ENCODE data around the gene CEACAM18.
"Not testable (repeated sequence)": the region's sequence is repeated elsewhere in the genome, so short reads cannot be mapped to it uniquely, and the experiment has no call there.

CEACAM18 gene

GRCh38 chr19:51488491-51488890 is 10.2 kb downstream of the CEACAM18 start:
- in situ Hi-C loops (cut with HindIII; ENCODE audit: low sequenced_read_pairs) = no loop called here

- in situ Hi-C loops (cut with HindIII; ENCODE audit: low sequenced_read_pairs) = no loop called here
Measured at GRCh38 chr19:51489113-51489512, 10.8 kb downstream of the CEACAM18 start.

GRCh38 chr19:51490676-51491075 is 12.3 kb downstream of the CEACAM18 start:
- in situ Hi-C loops (cut with HindIII; ENCODE audit: low sequenced_read_pairs) = no loop called here

- in situ Hi-C loops (cut with HindIII; ENCODE audit: low sequenced_read_pairs) = no loop called here
Measured at GRCh38 chr19:51491586-51491985, 13.2 kb downstream of the CEACAM18 start.

DNA sequence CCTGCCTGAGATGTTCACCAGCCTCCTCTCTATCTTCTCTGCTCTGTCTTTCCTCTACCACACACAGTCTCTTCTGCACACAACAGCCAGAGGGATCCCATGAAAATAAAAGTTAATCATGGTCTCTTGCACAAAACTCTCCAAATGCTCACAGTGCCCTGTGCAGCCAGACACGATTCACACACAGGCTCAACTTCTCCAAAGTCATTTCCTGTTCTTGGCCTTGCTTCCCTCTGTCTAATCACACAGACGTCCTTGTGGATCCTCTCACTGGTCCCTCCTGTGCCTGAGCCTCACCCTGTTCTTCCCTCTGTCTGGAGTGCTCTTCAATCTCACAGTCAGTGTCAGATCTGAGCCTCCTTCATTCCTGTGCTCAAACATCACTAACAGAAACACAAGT is 15.4 kb downstream of the CEACAM18 start:
- in situ Hi-C loops (cut with HindIII; ENCODE audit: low sequenced_read_pairs) = no loop called here

DNA sequence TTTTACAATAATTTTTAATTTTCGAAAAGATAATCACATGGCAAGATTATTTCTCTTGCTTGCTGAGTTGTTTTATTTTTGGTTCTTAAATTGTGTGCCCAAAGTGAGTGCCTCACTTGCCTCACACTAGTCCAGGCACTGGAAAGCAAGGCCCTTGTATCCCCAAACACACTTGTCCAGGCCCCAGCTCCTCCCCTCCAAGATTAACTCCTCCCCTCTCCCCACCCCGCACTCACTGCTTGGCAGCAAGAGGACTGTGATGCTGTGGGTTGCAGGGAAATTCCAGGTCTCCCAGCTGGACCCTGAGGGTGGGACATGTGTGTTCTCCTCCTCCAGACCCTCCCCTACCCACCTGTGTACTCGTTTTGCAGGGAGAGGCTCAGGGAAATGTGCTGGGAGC is 19.3 kb downstream of the CEACAM18 start:
- in situ Hi-C loops (cut with HindIII; ENCODE audit: low sequenced_read_pairs) = no loop called here

DNA sequence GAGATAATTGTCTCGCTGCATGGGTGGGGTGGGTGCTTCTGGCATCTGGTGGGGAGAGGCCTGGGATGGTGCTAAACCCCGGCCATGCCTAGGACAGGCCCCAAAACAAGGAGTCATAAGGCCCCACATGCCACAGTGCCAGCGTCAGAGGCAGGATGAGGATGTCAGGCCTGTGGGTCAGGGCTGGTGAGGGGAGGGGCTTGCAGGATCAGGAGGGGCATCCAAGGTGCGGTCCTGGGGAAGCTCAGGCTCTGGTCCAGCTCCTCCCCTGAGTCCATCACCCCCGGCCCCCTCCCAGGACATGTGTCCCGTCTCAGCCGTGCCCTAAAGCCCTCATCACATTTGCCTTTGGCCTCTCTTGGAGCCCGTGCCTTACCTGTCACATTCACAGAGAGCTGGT is 22.6 kb downstream of the CEACAM18 start:
- in situ Hi-C loops (cut with HindIII; ENCODE audit: low sequenced_read_pairs) = not testable (repeated sequence)

- in situ Hi-C loops (cut with HindIII; ENCODE audit: low sequenced_read_pairs) = no loop called here
Measured at GRCh38 chr19:51501594-51502263, 23.4 kb downstream of the CEACAM18 start, which contains the start of gene SIGLEC12. TSS of gene SIGLEC12 (minus strand) at chr19:51501800. CDS start at chr19:51501733, 67 bp downstream.

GRCh38 chr19:51503286-51503817 is 25.0 kb downstream of the CEACAM18 start:
- in situ Hi-C loops (cut with HindIII; ENCODE audit: low sequenced_read_pairs) = no loop called here

DNA sequence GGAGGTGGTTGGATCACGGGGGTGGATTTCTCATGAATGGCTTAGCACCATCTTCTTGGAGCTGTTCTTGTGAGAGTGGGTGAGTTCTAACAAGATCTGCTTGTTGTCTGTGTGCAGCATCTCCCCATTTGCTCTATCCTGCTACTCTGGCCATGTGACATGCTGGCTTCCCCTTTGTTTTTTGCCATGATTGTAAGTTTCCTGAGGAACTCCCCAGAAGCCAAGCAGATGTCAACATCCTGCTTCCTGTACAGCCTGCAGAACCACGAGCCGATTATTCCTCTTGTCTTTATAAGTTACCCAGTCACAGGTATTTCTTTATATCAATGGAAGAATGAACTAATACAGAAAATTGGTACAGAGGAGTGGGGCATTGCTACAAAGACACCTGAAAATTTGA is 25.6 kb downstream of the CEACAM18 start:
- in situ Hi-C loops (cut with HindIII; ENCODE audit: low sequenced_read_pairs) = no loop called here

- in situ Hi-C loops (cut with HindIII; ENCODE audit: low sequenced_read_pairs) = no loop called here
Measured at GRCh38 chr19:51505904-51506303, 27.6 kb downstream of the CEACAM18 start.

DNA sequence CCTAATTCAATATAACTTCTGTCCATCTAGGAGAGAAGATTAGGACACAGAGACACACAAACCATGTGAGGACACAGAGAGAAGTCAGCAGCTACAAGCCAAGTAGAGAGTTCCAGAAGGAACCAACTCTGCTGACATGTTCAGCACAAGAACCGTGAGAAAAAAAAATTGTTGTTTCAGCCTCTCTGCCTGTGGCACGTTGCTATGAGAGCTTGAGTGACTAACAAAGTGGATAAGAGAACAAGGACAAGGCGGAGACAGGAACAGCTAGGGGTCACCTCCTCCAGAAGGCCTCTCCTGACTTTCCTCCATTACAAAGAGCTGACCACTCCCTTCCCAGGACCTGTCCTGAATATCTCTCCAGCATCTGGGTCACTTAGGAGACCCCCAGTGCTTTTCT is 28.9 kb downstream of the CEACAM18 start:
- in situ Hi-C loops (cut with HindIII; ENCODE audit: low sequenced_read_pairs) = no loop called here

- in situ Hi-C loops (cut with HindIII; ENCODE audit: low sequenced_read_pairs) = no loop called here
Measured at GRCh38 chr19:51507640-51508058, 29.3 kb downstream of the CEACAM18 start.

- in situ Hi-C loops (cut with HindIII; ENCODE audit: low sequenced_read_pairs) = no loop called here
Measured at GRCh38 chr19:51508059-51508733, 29.9 kb downstream of the CEACAM18 start.

DNA sequence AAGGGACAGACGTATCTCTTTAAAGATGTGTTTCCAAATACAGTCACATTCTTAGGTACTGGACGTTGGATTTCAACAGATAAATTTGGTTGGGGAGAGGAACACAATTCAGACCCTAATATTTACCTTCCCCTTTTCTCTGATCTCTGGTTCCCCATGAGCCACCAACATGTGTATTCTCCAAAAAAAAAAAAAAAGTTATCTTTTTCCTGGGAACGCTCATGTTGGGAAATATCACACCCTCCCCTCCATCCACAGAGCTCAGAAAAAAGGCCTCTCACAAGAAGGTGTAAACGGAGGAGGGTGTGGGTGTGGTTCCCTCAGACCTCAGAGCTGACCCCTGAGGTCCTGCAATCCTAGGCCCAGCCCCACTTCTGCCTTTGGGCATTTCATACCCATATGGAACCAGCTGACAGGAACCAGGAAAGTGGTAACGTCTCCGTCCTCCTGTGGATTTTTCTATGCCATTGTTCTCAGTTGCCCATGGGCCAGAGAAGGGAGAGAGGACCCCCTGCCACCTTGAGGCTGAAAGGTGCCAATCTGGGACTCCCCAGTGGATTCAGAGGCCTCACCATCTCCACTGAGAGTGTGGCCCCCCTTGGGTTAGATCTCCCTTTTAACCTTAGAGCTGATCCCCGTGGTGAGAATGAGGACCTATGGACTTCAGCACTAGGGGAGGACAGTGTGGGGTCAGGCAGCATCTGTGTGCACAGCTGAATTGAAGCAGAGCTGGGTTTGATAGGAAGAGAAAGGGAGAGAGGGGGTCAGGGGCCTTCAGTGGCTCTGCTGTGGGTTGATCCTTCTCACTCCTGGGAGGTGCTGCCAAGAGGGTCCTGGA is 31.7 kb downstream of the CEACAM18 start:
- in situ Hi-C loops (cut with HindIII; ENCODE audit: low sequenced_read_pairs) = no loop called here

GRCh38 chr19:51511353-51511752 is 33.0 kb downstream of the CEACAM18 start:
- in situ Hi-C loops (cut with HindIII; ENCODE audit: low sequenced_read_pairs) = no loop called here

GRCh38 chr19:51513968-51514367 is 35.6 kb downstream of the CEACAM18 start:
- in situ Hi-C loops (cut with HindIII; ENCODE audit: low sequenced_read_pairs) = no loop called here

GRCh38 chr19:51514866-51515481 is 36.6 kb downstream of the CEACAM18 start:
- in situ Hi-C loops (cut with HindIII; ENCODE audit: low sequenced_read_pairs) = no loop called here

DNA sequence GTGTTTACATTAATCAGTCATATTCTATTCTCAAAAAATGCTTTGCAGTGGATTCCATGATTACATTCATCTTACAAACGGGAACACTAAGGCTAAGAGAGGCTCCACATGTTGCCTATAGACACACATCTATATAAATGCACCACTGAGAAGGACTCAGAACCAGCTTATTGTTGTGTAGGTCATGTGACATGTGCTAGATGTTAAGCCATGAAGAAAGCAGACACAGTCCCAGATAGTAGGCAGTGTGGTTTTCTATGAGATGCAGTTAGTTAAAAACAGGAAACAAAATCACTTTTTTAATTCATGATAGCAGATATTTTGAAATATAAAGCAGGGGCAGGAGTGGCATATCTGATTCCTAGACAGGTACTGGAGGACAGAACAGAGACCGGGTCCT is 42.4 kb downstream of the CEACAM18 start:
- in situ Hi-C loops (cut with HindIII; ENCODE audit: low sequenced_read_pairs) = no loop called here

DNA sequence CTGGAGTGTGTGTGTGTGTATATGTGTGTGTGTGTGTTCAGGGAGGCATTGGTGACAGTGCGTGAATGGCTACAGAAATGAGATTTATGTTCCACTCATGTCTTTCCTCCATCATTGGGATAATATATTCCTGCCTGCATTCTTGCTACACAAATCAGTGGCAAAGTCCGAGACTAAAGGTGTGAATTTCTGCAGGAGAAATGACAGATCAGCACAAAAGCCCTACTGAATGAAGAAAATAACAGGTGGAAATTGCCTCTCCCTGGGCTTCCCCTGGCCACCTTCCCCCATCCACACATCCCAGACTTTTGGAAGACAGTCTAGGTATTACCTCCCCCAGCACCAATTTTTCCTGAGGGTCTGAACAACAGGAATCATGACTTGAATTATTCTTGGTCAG is 43.0 kb downstream of the CEACAM18 start:
- in situ Hi-C loops (cut with HindIII; ENCODE audit: low sequenced_read_pairs) = no loop called here

DNA sequence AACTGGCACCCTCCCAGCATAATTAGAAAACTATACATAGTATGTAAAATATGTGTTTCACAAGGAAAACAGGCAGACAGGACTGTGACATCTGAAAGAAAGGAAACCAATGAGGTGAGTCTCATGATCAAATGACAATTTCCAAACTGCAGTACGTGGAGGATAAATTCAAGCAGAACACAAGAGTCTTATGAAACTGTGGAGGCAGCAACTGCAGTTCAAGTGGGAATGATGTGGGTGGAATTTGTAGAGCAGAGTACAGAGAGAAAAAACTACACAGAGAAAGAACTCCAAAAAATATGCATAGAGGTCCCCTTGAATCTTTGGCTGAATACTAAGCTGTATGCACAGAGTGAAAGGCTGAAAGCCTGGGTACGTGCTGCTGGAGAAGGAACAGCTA is 43.4 kb downstream of the CEACAM18 start:
- in situ Hi-C loops (cut with HindIII; ENCODE audit: low sequenced_read_pairs) = no loop called here

Data from endothelial cell of hepatic sinusoid (primary cell).